Neural progenitor cell (in vitro differentiated cells): Measurements from ENCODE around the gene TIGD3. TPM values are rescaled to one million over a fixed set of nuclear protein-coding genes. Genes with fewer than 3 reads are reported as not detected.

Experiments used
- DNase-seq: peaks from one replicate; pipeline ENCODE4 v3.0.0-alpha.2; 2016; ENCODE audit warnings: low spot score
- H2AFZ ChIP-seq: fragments of 200-600 bp; sonication (generic); replicated peaks from 2 replicates; pipeline ENCODE4 v1.6.1; 2016; ENCODE audit warnings: antibody characterized with exemption
- H3F3A ChIP-seq: fragments of 200-600 bp; sonication (generic); 2 replicates; pipeline ENCODE4 v1.6.1; 2016; ENCODE audit warnings: antibody characterized with exemption, low read depth
- H3K27ac ChIP-seq: fragments of 200-600 bp; sonication (generic); 2 replicates; pipeline ENCODE4 v1.5.1; 2016; ENCODE audit warnings: mild to moderate bottlenecking
- H3K27me3 ChIP-seq: fragments of 200-600 bp; sonication (generic); 2 replicates; pipeline ENCODE4 v1.6.1; 2016; ENCODE audit warnings: mild to moderate bottlenecking, moderate library complexity
- H3K36me3 ChIP-seq: fragments of 200-600 bp; sonication (generic); 2 replicates; pipeline ENCODE4 v1.5.1; 2016
- H3K4me1 ChIP-seq: fragments of 200-600 bp; sonication (generic); 2 replicates; pipeline ENCODE4 v1.6.1; 2016; ENCODE audit warnings: mixed run types
- H3K4me2 ChIP-seq: fragments of 200-600 bp; sonication (generic); 2 replicates; pipeline ENCODE4 v1.6.1; 2016
- H3K4me3 ChIP-seq: fragments of 200-600 bp; sonication (generic); 2 replicates; pipeline ENCODE4 v1.5.1; 2016
- H3K79me2 ChIP-seq: fragments of 200-600 bp; sonication (generic); 2 replicates; pipeline ENCODE4 v1.6.1; 2016; ENCODE audit warnings: low read depth
- H3K9ac ChIP-seq: fragments of 200-600 bp; sonication (generic); 2 replicates; pipeline ENCODE4 v1.6.1; 2016
- H3K9me3 ChIP-seq: fragments of 200-600 bp; sonication (generic); 2 replicates; pipeline ENCODE4 v1.5.1; 2016; ENCODE audit warnings: low read depth
- H4K20me1 ChIP-seq: fragments of 200-600 bp; sonication (generic); 2 replicates; pipeline ENCODE4 v1.6.1; 2016; ENCODE audit warnings: low read depth
- H3K27ac Mint-ChIP-seq: 3 replicates; pipeline ENCODE4 v1.8.0; 2021; ENCODE audit warnings: mixed read lengths
- H3K27me3 Mint-ChIP-seq: 2 replicates; pipeline ENCODE4 v1.8.0; 2022; ENCODE audit warnings: low read depth, mild to moderate bottlenecking, inconsistent platforms, moderate library complexity, mixed read lengths; ENCODE audit not compliant: insufficient read depth
- H3K36me3 Mint-ChIP-seq: 3 replicates; pipeline ENCODE4 v1.8.0; 2021; ENCODE audit warnings: mixed read lengths
- H3K4me1 Mint-ChIP-seq: 3 replicates; pipeline ENCODE4 v1.8.0; 2021; ENCODE audit warnings: mixed read lengths
- H3K4me3 Mint-ChIP-seq: 3 replicates; pipeline ENCODE4 v1.8.0; 2021; ENCODE audit warnings: mild to moderate bottlenecking, moderate library complexity, mixed read lengths
- H3K9me3 Mint-ChIP-seq: 3 replicates; pipeline ENCODE4 v1.8.0; 2020; ENCODE audit warnings: mixed read lengths
- EZH2 ChIP-seq: fragments of 200-600 bp; sonication (generic); IDR thresholded peaks from 2 replicates; pipeline ENCODE4 v1.6.1; 2017; ENCODE audit warnings: antibody characterized with exemption, mild to moderate bottlenecking, moderate library complexity
- EZH2phosphoT487 ChIP-seq: fragments of 200-600 bp; sonication (generic); IDR thresholded peaks from 2 replicates; pipeline ENCODE4 v1.6.1; 2017; ENCODE audit warnings: antibody characterized with exemption
- total RNA-seq: library from RNA; depleted of rRNA; stranded (reverse); fragments of >200 nt; gene quantifications from 2 replicates; pipeline ENCODE4 v1.2.3, GENCODE V29; 2015; ENCODE audit warnings: low replicate concordance
- TF ChIP-seq, protein P1 (sequence below): fragments of 200-600 bp; sonication (generic); IDR thresholded peaks from 2 replicates; pipeline ENCODE4 v1.5.1; 2017; ENCODE audit warnings: antibody characterized with exemption, mild to moderate bottlenecking

TIGD3 gene
- total RNA-seq, 1 donor from 2014 or later = 2.5 TPM

DNA sequence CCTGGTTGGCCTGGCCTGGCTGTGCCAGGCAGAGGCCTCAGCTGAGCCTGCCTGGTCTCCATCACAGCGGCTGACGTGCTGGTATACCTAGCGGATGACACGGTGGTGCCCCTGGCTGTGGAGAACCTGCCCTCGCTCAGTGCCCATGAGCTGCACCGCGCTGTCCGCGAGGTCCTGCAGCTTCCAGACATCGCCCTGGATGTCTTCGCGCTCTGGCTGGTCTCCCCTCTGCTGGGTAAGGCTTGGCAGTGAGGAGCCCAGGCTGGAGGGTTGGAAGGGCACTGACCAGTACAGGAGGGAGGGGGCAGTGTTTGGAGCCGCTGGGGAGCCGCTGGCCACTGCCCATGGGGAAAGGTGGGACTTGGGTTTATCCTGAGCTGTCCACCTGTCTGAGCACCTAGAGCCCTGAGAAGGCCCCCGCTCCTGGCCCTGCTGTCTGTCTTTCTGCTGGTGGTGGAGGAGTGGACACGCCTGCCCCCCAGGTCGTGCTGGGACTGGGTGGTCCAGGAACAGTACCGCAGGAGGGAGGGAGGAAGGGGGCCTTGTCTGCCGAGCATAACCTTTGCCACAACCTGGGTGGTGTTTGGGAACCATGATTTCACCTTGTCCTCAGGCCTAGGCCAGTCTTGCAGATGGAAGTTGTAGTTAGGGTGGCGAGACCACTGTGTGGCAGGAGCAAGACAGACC is 34.9 kb downstream of the TIGD3 start:
- no peak overlapping the region for H3K27ac ChIP-seq
- H3K9ac ChIP-seq = no peak overlapping the region
- no peaks in the 10 kb centered on the region for H3K36me3 Mint-ChIP-seq
- peaks cover 10% of the 10 kb centered on the region for H3F3A ChIP-seq
- H3K4me1 Mint-ChIP-seq = peaks cover 17% of the 10 kb centered on the region
- no peaks in the 10 kb centered on the region for H3K9me3 Mint-ChIP-seq
- no peak overlapping the region for H3K27ac Mint-ChIP-seq
- no peak overlapping the region for H2AFZ ChIP-seq
- no peaks in the 10 kb centered on the region for H3K27me3 ChIP-seq
- no peaks in the 10 kb centered on the region for H3K36me3 ChIP-seq
- H3K79me2 ChIP-seq = peaks cover 8% of the 10 kb centered on the region
- peaks cover 10% of the 10 kb centered on the region for H3K4me1 ChIP-seq
- H3K9me3 ChIP-seq = no peaks in the 10 kb centered on the region
- no peak overlapping the region for H3K4me2 ChIP-seq
- no peak for DNase-seq
- H3K27me3 Mint-ChIP-seq = peaks cover 4% of the 10 kb centered on the region
- H4K20me1 ChIP-seq = peaks cover 4% of the 10 kb centered on the region
- no peak overlapping the region for H3K4me3 ChIP-seq
- H3K4me3 Mint-ChIP-seq = no peak overlapping the region
- TF ChIP-seq, protein P1, sequence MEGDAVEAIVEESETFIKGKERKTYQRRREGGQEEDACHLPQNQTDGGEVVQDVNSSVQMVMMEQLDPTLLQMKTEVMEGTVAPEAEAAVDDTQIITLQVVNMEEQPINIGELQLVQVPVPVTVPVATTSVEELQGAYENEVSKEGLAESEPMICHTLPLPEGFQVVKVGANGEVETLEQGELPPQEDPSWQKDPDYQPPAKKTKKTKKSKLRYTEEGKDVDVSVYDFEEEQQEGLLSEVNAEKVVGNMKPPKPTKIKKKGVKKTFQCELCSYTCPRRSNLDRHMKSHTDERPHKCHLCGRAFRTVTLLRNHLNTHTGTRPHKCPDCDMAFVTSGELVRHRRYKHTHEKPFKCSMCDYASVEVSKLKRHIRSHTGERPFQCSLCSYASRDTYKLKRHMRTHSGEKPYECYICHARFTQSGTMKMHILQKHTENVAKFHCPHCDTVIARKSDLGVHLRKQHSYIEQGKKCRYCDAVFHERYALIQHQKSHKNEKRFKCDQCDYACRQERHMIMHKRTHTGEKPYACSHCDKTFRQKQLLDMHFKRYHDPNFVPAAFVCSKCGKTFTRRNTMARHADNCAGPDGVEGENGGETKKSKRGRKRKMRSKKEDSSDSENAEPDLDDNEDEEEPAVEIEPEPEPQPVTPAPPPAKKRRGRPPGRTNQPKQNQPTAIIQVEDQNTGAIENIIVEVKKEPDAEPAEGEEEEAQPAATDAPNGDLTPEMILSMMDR = no peak
- TF ChIP-seq EZH2 = no peak

DNA sequence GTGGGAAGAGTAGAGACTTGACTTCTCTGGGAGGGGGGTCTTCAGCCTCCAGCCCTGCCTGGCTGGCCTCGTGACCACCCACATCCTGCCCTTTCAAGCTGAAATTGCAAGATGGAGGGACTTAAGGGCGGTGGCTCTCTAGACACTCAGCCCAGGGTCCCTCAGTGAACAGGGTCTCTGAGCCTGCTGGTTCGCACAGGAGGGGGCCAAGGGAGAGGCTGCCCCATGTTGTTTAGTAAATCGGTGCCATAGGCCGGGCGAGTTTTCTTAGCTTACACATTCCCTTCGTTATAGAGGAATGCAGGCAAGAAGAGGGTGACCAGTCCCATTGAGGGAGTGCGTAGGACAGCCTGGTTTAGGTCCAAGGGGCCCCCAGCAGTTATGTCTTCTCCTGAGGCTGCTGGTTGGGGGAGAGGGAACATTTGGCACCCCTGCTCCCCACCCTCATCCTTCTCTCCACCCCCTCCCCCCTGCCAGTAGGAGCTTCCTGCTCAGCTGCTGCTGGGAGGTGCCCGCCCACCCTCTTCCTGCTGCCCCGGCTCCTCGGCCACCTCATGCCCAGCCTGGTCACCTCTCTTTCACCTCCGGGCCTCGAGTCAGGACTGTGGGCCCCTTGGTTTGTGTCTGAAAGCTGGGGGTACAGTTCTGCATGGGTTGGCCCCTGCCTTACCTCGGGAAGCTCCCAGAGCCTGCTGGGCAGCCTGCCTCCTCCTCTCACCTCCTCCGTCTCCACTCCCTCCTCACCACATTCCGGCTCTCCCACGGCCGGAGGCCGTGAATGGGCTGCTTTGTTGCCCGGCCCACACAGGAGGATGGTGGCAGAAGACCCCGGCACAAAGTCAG is 35.8 kb downstream of the TIGD3 start:
- no peak overlapping the region for H3K9ac ChIP-seq
- H4K20me1 ChIP-seq = peaks cover 4% of the 10 kb centered on the region
- Mint-ChIP-seq H3K27me3 (peaks cover 4% of the 10 kb centered on the region), H3K4me3 (no peak overlapping the region), H3K9me3 (no peaks in the 10 kb centered on the region), H3K36me3 (no peaks in the 10 kb centered on the region), H3K4me1 (peaks cover 16% of the 10 kb centered on the region), H3K27ac (peak overlapping the region; percentile 60)
- peak; percentile 31 for DNase-seq
- H3K4me3 ChIP-seq = no peak overlapping the region
- no peak overlapping the region for H3K4me2 ChIP-seq
- no peak for TF ChIP-seq EZH2
- no peak for TF ChIP-seq EZH2phosphoT487
- TF ChIP-seq, protein P1 = no peak
- peaks cover 8% of the 10 kb centered on the region for H3K79me2 ChIP-seq
- H3K36me3 ChIP-seq = no peaks in the 10 kb centered on the region
- no peaks in the 10 kb centered on the region for H3K9me3 ChIP-seq
- no peak overlapping the region for H2AFZ ChIP-seq
- no peak overlapping the region for H3K27ac ChIP-seq
- H3K27me3 ChIP-seq = no peaks in the 10 kb centered on the region
- peaks cover 3% of the 10 kb centered on the region for H3F3A ChIP-seq
- H3K4me1 ChIP-seq = peaks cover 10% of the 10 kb centered on the region

DNA sequence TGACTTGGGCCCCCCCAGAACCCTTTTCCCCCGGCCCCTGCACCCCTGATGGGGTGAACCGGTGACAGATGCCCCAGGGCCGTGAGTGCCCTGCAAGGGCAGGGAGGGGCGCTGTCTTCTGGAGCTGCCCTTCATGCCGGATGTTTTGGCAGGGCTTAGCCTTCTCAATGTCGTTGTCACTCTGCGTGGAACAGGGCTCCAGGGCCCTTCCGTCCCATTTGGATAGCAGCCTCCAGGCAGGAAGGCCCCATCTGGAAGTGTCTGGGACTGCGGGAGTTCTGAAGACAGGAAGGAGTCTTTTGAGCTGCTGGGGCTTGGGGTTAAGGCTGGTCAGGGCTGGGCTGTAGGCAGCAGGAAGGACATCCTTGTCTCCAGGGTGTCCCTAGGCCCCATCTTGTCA is 36.4 kb downstream of the TIGD3 start:
- no peak overlapping the region for H3K9ac ChIP-seq

More for the DNA sequence above, 36.4 kb downstream of the TIGD3 start:
- H3F3A ChIP-seq = no peaks in the 10 kb centered on the region
- no peak overlapping the region for H3K27ac ChIP-seq
- no peak overlapping the region for H2AFZ ChIP-seq
- Mint-ChIP-seq H3K36me3 (no peaks in the 10 kb centered on the region), H3K4me3 (peak overlapping the region; percentile 64), H3K4me1 (peaks cover 16% of the 10 kb centered on the region), H3K27ac (peak overlapping the region; percentile 57), H3K27me3 (peaks cover 7% of the 10 kb centered on the region), H3K9me3 (no peaks in the 10 kb centered on the region)
- H3K79me2 ChIP-seq = peaks cover 8% of the 10 kb centered on the region
- no peak overlapping the region for H3K4me3 ChIP-seq
- TF ChIP-seq EZH2phosphoT487 (no peak), EZH2 (no peak)
- TF ChIP-seq, protein P1 = peak; percentile 3
- no peaks in the 10 kb centered on the region for H3K36me3 ChIP-seq
- DNase-seq = peak; percentile 42
- no peaks in the 10 kb centered on the region for H3K9me3 ChIP-seq
- H3K27me3 ChIP-seq = no peaks in the 10 kb centered on the region
- no peak overlapping the region for H3K4me2 ChIP-seq
- peaks cover 4% of the 10 kb centered on the region for H4K20me1 ChIP-seq
- H3K4me1 ChIP-seq = peaks cover 10% of the 10 kb centered on the region
